ENCODE results near the gene TACO1.

- TF ChIP-seq CTCF (IDR thresholded peaks at IDR 0.05; ENCODE audit: low read depth, low read length) (no peak), POLR2A (IDR thresholded peaks at IDR 0.05; ENCODE audit: extremely low read depth, insufficient read length) (no peak)
Observed at GRCh38 chr17:63640038-63640437, 39.3 kb downstream of the TACO1 start.
